GM21717 (cell line): ENCODE data around the gene HIPK1.
A peak's percentile ranks its signal among the peaks of the same experiment; 100 is the strongest.

ENCODE experiments used
- ATAC-seq: cut with Tn5 transposase; IDR thresholded peaks from one replicate; pipeline ENCODE4 v1.9.1; 2021; ENCODE audit warnings: mild to moderate bottlenecking, moderate library complexity; ENCODE audit not compliant: unreplicated experiment

HIPK1 gene

GRCh38 chr1:113913312-113913668, 15.8 kb upstream of the HIPK1 start:
- no peak for ATAC-seq

- no peak for ATAC-seq
Measured at GRCh38 chr1:113913887-113914664, 15.0 kb upstream of the HIPK1 start.

- no peak for ATAC-seq
Measured at GRCh38 chr1:113916974-113917373, 12.2 kb upstream of the HIPK1 start.

GRCh38 chr1:113917400-113918082, 11.6 kb upstream of the HIPK1 start:
- ATAC-seq = no peak

- no peak for ATAC-seq
Measured at GRCh38 chr1:113918243-113918642, 10.9 kb upstream of the HIPK1 start.

GRCh38 chr1:113922957-113923356, 6.2 kb upstream of the HIPK1 start:
- no peak for ATAC-seq

- no peak for ATAC-seq
Measured at GRCh38 chr1:113924473-113924872, 4.7 kb upstream of the HIPK1 start.

GRCh38 chr1:113928187-113928930, 765 bp upstream of the HIPK1 start:
- ATAC-seq = peak; percentile 28

- ATAC-seq = peak; percentile 33
Measured at GRCh38 chr1:113929750-113930498, 800 bp downstream of the HIPK1 start.

- ATAC-seq = peak; percentile 39
Measured at GRCh38 chr1:113930499-113931161, 1.5 kb downstream of the HIPK1 start.

GRCh38 chr1:113931451-113931851, 2.3 kb downstream of the HIPK1 start:
- ATAC-seq = no peak

- no peak for ATAC-seq
Measured at GRCh38 chr1:113934006-113934405, 4.9 kb downstream of the HIPK1 start.

- ATAC-seq = no peak
Measured at GRCh38 chr1:113934511-113935055, 5.5 kb downstream of the HIPK1 start.

GRCh38 chr1:113935176-113935575, 6.1 kb downstream of the HIPK1 start:
- ATAC-seq = no peak

GRCh38 chr1:113935970-113936369, 6.8 kb downstream of the HIPK1 start:
- ATAC-seq = no peak

GRCh38 chr1:113937146-113937545, 8.0 kb downstream of the HIPK1 start:
- ATAC-seq = no peak

- no peak for ATAC-seq
Measured at GRCh38 chr1:113938192-113938591, 9.1 kb downstream of the HIPK1 start.

- peak; percentile 58 for ATAC-seq
Measured at GRCh38 chr1:113940365-113941244, 11.5 kb downstream of the HIPK1 start.

- no peak for ATAC-seq
Measured at GRCh38 chr1:113941245-113941559, 12.1 kb downstream of the HIPK1 start.
